Stimulated activated CD8-positive, alpha-beta memory T cell treated with anti-CD3 and anti-CD28 coated beads, Interleukin-7, amount 100 ng/mL, for 4 hours (primary cell): Measurements from ENCODE around the gene FASTKD2.
"Not testable (repeated sequence)": the region's sequence is repeated elsewhere in the genome, so short reads cannot be mapped to it uniquely, and the experiment has no call there.

ENCODE experiments used
- DNase-seq, 2 donors: peaks; one replicate each; pipeline ENCODE4 v3.0.0-alpha.2; 2020; ENCODE audit warnings: low read depth in 2 of 2

The FASTKD2 gene

DNA sequence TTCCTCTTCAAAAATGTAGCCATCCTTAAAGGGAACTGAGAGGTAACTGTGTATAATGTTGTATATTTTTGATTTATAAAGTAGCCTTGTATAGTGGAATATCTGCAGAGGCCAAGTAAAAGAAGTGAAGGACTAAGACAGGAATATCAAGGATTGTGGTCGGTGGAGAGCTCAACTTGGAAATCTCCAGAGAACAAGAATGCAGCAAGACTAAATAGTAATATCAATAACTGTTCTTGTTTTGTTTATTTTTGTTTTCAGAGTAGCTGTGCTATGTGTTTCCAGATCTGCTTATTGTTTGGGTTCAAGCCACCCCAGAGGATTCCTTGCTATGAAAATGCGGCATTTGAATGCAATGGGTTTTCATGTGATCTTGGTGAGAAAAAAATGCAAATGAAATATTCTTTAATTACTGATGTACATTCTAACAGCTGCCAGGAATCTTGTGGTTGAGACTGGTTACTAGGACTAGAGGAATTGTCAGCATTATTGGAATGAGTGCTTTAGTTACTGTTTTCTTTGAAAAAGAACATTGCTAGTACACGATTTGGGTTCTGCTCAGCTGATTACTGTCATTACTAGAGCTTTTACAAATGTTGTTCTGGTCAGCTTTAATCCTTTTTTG lies 25.0 kb downstream of the FASTKD2 start:
- no peak for DNase-seq

DNA sequence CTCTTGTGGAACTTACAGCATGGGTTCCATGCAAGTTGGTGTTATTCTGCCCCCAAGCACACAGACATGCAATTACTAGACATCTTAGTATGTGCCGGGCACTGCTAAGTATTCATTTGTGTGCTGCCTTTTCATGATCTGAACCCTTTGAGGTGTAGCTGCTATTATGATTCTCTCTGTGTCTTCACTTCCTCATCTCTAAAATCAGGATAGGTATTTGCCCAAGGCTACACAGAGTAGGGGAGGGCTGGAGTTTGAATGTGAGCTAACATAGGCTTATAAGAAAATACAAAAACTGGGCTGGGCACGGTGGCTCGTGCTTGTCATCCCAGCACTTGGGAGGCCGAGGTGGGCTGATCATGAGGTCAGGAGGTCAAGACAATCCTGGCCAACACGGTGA lies 27.2 kb downstream of the FASTKD2 start:
- DNase-seq, result no peak

DNA sequence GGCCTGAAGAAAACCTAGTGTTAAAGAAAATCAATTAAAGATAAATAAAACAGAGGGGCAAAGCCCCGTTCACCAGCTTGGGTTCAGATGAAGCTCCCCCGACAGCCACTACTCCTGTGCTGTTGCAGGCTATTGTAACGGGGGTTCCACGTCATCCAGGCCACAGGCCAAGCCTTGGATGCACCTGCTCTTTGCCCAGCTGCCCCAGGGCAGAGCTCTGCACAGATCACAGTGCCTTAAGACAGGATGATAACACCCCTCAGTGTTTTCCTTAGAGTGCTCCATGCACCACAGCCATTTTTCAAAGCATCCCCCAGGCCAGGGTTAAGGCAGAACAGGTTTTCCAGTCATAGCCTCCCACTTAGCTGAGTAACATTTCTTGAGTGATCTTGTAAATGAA lies 32.0 kb downstream of the FASTKD2 start:
- no peak for DNase-seq

DNA sequence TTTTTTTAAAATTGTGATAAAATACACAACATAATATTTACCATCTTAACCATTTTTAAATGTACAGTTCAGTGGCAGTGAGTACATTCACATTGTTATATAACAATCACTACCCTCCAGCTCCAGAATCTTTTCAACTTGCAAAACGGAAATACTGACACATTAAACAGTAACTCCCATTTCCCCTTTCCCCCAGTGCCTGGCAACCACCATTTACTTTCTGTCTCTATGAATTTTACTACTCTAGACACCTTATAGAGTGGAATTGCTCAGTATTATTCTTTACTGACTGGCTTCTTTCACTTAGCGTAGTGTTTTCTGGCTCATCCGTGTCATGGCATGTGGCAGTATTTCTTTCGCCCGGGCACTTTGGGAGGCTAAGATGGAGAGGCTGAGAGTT lies 32.6 kb downstream of the FASTKD2 start:
- no peak for DNase-seq

DNA sequence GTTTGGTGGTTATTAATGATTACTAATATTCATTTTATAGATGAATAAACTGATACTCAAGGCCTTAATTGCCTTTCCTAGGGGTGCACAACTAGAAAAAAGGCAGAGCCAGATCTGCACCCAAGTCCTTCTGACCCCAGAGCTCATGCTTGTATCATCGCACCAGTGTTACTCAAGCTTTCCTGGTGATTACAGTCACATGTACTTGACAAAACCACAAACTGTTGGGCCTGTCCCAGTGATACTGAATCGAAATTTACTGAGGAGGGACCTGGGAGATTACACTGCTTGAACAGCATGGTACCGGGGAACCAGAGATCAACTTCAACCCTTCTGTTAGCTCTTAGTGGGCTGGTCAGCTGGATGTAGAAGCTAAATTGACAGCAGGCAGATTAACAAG lies 33.7 kb downstream of the FASTKD2 start:
- no peak for DNase-seq

DNA sequence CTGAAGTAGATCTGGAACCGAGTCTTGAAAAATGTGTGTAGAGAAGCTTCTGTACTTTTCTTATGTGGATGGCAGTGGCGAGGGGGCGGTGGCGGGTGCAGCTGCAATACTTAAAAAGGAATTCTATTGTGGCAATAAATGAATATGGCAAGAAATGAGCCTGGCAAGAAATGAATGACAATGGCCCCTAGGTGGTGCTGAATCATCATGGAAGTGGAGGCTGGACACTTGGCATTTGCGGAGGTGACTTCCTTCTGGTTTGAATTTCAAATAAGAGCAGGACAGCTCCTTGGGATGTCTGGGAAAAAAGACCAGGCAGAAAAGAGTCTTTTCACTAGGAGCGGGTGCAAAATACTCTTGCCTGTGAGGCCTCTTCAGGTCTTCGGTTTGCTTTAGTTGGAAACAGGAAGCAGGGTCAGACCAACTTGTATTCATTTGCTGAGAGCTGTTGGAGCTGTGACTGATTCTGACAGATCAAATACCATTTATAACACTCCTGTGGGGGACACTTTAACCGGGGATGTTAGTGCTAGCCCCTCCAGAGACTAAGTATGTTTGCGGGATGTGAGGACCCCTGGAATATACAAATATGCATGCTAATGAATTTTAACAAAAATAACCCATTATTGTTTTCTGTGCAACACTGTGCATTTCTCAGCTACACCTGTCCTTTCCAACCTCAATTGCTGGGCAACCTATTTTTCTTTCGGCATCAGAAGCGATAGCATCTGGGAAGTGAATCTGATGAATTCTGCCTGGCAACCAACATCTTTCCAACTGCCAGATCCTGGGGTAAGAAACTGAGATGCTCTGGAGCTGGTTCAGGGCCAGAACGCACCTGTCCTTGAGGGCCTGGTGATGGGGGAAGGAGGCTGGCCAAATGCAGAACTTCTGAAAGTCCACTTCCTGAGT lies 35.4 kb downstream of the FASTKD2 start:
- peak; percentile 4 to 8 for DNase-seq

DNA sequence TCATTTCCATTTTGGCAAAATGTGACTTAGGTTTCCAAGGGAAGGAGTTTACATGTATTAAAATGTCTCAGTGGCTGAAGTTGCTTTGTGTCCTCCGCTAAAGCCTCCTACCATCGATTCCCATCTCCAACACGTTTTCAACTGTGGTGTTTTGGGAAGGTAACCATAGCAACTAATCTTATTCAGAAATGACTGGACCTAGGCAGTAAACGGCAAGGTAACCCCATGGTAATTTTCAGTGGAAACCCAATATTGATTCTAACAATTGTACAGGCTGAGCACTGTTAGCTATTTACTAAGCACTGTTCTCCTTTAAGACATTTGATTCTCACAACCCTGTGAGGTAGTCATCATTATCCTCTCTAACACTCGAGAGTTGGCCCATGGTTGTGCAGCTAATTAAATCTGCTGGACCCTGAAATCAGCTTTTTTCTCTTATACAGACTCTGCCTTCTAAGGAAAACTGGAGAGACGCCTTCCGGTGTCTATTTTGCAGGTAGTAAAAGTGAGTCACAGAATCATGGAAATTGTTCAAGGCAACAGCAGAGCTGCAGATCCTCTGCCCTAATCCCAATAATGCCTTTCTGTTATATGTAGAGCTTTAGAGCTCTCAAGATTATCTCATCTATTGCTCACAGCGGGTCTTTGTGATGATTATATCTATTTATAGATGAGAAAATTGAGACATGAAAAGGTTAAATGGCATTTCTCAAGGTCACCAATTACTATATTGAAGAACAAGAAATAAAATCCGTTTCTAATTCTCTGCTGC lies 36.2 kb downstream of the FASTKD2 start:
- DNase-seq, result no peak

DNA sequence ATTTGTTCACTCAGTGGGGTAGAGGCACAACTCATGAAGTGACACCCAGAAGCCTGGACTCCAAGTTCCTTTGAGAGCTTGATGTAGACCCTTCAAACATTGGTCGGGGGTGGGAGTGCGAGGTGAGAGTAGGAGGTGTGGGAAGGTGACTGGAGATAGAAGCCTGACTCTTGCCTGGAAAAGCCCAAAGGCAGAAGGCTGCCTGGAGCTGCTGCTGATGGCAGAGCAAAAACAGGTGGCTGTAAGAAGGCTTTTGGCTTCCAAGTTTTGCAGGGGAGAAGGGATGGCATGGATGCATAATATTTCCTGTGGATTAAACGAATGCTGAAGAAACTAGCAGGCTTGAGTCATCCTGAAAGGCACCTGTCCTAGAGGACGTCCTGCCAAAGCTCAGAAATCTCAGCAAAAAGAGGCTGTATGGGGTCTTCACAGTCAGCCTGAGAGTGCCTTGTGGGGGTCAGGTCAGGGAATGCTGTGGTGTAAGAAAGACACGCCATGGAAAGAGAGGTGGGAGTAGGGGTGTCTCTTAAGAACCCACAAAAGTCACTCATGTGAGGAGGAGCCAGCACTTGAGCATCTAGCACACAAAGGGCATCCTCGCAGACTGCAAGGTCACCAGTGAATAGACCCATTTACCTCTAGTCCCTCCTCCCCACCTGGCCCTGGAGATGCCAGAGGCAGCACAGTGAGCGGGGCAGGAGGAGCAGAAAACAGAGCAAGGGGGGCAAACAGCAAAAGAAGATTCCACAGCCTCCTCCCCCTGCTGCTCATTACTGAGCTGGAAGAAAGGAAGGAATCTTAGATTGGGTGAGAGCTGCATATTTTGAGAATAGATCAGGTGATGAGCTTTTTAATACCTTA lies 37.5 kb downstream of the FASTKD2 start:
- DNase-seq, result no peak

DNA sequence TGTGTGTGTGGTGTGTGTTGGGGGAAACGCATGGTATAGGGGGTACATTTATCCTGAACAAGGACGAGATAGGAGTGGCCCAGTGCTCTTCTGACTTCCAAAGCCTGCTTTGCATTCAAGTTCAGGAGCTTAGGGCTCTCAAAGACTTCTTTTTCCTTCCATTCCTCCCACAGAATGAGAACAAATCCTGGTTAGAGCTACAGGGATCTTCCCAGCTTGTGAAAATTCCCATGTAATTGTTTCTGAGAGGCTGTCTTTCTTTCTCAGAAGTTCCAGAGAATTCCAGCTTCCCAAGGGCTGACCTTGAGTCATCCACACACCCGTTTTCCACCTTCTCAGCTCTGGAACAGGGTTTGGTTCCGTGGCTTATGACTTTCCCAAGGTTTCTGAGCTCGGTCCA lies 38.9 kb downstream of the FASTKD2 start:
- DNase-seq, result no peak

DNA sequence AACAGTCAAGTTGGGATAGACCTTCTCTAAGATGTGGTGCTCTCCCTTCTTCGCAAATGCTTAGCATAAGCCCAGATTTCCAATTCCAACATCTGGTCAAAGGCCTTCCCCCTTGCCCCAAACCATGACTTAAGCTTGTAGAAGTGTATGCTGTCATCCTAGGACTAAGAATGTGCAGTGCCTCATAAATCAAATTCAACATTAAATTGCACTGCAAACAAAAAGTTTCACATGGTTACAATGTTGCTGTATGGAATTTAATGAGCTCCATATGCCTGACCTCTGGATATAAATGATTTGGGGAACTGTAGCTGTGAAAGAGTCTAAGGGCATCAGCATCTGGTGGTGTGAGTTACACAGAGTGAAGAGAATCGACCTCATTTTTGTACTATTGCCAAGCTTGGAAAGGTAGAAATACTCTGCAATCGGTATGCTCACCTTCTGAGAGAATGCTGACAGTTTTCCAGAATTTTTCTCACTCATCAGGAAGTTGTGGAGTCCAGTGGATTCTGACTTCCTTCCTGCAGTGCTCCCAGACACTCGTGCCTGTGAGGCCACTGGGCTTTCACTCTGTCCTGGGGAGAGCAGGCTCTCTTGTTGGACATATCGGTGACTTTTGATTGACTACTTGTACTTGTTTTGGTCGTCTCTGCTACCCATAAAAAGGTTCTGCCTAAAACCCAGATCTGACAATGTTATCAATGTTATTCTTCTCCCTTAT lies 40.6 kb downstream of the FASTKD2 start:
- DNase-seq, result no peak

DNA sequence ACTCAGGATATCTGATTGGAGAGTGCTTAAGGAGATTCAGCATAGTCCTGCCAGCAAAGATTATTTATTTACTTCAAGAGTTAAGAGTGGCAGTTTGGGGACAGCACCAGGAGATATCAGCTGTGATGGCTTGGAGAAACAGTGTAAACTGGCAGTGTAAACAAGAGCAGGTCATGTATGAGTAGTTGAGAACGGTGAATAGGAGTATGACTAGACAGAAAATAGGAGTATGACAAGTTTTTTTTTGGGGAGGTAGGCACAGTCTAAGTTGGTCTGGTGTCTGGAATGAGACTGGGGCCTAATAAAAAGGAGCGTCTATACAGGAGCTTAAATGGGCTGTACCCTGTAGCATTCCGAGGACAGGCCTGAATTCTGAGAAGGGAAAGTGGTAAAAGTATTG lies 42.2 kb downstream of the FASTKD2 start:
- DNase-seq, result not testable (repeated sequence)

DNA sequence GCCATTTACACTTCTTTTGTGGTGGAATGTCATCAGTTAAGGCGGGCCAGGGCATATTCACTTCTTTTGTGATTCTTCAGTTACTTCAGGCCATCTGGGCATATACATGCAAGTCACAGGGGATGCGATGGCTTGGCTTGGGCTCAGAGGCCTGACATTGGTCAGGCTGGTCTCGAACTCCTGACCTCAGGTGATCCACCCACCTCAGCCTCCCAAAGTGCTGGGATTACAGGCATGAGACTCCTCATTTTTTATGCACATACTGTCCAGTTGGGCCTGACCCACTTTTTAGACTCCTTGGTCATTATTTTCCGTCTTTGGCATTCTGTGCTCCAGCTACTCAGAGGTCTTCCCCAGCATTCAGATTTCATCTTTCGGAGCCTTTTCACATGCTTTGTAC lies 47.1 kb downstream of the FASTKD2 start:
- not testable (repeated sequence) for DNase-seq

DNA sequence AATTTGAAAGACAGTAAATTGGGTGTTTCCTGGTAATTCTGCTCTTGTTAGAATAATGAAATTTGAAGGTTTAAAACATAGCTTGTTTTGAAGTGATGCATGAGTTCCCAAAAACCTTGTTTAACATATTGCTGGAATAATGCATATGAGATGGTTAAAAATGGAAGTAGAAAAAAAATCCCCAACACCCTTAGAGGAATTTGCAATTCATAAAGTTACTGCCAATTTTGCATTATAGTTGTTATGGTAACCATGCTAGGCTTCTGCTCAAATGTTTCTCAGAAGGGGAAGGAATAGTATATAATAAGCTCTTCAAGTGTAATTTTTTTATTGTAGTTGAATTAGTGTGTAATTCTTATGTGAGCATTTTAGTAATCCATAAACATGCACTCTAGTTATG lies 49.1 kb downstream of the FASTKD2 start:
- no peak for DNase-seq

DNA sequence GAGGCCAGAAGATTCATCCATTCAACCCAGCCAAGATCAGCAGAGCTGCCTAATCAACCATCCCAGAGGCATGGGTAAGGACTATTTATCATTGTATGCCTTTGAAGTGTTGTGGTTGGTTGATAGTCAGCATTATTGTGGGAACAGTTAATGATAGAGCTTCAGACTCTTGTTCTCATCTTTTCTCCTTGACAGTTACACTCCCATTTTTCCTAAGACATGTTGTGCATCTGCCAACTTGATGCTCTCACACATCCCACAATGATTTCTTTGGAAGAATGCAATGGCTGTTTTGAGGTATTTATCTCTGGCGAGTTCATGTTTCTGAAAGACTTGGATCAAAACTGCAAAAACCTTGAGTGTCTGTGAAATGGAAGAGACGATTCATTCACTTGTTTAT lies 55.4 kb downstream of the FASTKD2 start:
- no peak for DNase-seq

DNA sequence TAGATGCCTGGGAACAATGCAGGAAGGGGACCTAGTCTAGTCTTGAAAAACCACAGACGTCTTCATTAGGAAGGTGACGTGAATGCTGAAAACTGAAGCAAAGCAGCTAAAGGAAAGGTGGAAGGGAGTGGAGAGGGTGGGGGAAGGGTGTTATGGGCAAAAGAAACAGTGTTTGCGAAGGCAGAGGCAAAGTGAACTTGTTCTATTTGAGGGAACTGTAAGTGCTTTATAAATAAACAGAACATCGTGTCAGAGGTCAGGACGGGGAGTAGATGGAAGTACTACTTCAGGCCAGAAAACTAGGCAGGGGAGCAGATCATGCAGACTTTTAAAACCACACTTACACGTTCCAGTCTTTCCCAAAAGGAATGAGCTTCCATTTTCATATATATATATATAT lies 57.8 kb downstream of the FASTKD2 start:
- DNase-seq, result no peak

DNA sequence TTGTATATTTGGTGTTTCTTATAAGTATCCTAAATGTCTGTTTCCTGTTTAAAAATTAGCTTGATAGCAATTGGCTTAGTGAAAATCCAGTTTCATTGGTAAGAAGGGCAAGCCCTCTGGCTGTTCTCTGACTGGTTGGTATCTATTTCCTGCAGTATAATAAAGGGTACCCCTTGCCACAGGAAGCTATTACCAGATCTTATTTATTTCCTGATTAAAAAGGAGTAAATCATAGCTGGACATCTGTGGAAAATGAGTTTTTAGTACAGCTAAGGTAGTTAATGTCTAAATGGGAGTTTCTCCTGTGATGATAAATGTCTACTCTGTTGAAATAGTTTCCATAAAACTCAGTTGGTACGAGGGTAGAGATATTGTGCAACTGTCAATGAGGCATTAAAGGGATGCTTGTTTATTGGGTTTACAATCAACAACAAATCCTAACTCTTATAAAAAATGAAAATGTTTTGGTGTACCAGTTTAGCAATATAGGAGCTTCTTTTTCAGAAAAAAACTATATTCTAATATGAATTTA lies 58.7 kb downstream of the FASTKD2 start:
- no peak for DNase-seq

DNA sequence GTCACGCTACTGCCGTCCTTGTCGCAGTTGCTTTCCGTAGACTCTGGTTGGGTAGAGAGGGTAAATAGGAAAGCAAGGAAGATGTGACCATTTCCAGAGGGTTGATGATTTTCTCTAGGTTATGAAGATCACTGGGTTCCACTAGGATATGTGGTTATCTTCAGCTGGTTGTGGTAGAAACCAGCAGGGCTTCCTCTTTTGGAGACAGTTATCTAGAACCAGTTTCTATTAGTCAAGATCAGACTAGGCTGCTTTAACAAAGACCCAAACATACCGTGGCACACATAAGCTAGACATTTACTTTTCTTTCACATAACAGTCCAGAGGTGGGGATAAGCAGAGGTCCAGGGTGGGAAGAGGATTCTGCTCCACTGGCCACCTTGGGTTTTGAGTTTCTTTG lies 59.6 kb downstream of the FASTKD2 start:
- DNase-seq, result no peak

DNA sequence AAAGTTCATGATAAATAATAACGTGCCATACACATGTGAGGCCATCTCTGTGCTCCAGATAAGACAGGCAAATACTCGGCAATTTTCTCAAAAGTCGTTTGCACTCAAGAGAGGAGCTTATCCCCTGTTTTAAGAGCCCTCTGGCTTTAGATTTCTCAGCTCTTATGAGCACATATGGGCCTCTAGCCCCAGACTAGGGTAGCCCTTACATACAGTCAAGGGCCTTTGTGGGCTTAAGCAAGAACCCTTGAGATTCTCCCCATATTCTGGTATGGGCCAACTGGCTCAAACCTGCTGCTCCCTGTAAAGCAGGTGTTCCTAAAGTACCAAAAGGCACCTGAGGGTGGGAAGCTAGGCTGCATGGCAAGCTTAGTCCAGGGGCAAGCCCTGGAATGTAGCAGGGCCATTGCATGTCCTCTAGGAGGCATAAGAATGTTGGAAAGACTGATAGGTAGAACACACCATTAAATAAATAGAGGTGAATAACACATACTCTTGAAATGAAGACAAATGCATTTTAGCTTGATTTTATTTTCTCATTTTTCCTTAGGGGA lies 66.1 kb downstream of the FASTKD2 start:
- DNase-seq, result no peak

DNA sequence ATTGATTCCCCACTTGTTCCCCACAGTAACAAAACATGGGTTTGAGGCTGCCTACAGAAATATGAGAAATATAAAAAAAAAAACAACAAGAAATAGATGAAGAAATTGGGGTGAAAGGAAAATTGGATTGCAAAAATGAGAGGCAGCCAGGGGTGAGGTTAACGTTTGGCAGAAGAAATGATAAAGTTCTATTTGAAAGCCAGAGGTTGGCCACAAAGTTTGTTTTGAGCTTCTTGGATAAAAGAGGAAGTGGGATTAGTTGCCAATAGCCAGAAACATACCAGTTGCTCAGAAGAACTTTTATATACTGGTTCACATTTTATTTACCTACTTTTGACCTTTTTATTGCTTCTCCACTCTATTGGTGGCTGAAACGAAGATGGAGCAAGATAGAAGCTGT lies 67.5 kb downstream of the FASTKD2 start:
- no peak for DNase-seq

DNA sequence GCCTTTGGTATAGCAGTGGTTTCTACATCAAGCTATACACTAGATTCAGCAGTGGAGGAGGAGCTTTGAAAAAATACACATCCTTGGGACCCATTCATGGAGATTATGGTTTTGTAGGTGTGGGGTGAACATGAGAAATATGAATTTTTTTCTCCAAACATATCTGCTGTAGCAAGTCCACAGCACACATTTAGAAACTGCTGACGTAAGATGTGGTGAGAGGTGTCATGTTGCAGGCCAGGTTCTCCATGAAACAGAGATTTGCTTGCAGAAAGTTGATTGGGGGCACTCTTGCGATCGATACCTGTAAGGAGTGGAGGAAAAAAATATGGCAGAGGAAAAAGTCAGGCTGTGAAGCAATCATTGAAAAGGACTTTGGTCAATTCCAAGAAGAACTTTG lies 67.9 kb downstream of the FASTKD2 start:
- no peak for DNase-seq
